ENCODE measurements around the gene CKMT2.
A peak's percentile ranks its signal among the peaks of the same experiment; 100 is the strongest.

CKMT2 gene

GRCh38 chr5:81310402-81311063 is 77.4 kb downstream of the CKMT2 start:
- no peak overlapping the region for H3K9ac ChIP-seq (ENCODE audit: low read length)
- no peaks in the 10 kb centered on the region for H3K9me3 ChIP-seq (ENCODE audit: control insufficient read depth, low read length)
- no peak for DNase-seq (ENCODE audit: low read depth)
- H3K27me3 ChIP-seq (replicated peaks; ENCODE audit: control insufficient read depth, insufficient read depth, low read length), result no peaks in the 10 kb centered on the region
- H3K4me1 ChIP-seq (ENCODE audit: control insufficient read depth, insufficient read depth, low read length), result peaks cover 6% of the 10 kb centered on the region
- H3K4me3 ChIP-seq (ENCODE audit: low read length), result no peak overlapping the region
- H3K36me3 ChIP-seq (ENCODE audit: control insufficient read depth, insufficient read depth, low read length, severe bottlenecking), result peaks cover 63% of the 10 kb centered on the region

DNA sequence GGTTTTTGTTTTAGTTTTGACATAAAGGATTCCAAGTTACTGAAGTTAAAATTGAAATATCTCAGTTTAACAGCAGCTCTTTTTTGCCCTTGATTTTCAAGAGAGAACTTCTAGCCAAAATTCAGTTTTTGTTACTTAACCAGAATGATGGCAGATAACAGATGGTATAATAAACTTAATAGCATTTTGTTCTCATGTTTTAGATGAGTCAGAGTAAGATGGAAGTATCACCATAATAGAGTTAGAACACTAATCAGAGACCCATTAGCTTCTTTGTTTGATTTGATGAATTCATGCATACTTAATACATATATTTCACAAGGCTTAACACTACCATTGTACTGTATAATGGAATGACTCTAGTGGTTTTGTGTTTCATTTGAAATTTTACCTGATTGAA is 80.2 kb downstream of the CKMT2 start:
- no peak overlapping the region for H3K4me3 ChIP-seq (ENCODE audit: low read length)

DNA sequence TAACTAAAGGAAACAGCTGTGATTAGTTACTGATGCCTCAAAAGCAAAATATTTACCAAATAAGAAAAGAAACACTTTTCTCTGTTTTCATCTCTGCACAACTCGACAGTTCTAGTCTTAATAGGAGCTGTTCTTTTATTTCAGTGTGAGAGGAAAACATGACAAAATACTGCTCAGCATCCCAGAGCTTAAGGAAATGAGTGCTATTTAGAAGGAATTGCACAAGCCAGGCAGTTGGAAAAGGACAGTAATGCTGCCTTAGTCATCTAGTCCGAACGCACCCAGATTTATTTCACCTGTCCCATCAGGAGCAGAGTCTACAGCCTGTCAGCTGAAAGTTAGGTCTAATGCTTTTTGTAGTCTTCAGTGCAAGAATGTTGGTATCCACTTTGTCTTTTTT is 80.6 kb downstream of the CKMT2 start:
- peaks cover 57% of the 10 kb centered on the region for H3K36me3 ChIP-seq (ENCODE audit: control insufficient read depth, insufficient read depth, low read length, severe bottlenecking)
- H3K27me3 ChIP-seq (replicated peaks; ENCODE audit: control insufficient read depth, insufficient read depth, low read length), result no peaks in the 10 kb centered on the region
- DNase-seq (ENCODE audit: low read depth), result no peak
- no peaks in the 10 kb centered on the region for H3K9me3 ChIP-seq (ENCODE audit: control insufficient read depth, low read length)
- no peak overlapping the region for H3K4me3 ChIP-seq (ENCODE audit: low read length)
- no peak overlapping the region for H3K9ac ChIP-seq (ENCODE audit: low read length)
- peaks cover 11% of the 10 kb centered on the region for H3K4me1 ChIP-seq (ENCODE audit: control insufficient read depth, insufficient read depth, low read length)

More for the DNA sequence above, 80.2 kb downstream of the CKMT2 start:
- Histone ChIP-seq H3K9me3 (ENCODE audit: control insufficient read depth, low read length) (no peaks in the 10 kb centered on the region), H3K4me1 (ENCODE audit: control insufficient read depth, insufficient read depth, low read length) (peaks cover 11% of the 10 kb centered on the region), H3K36me3 (ENCODE audit: control insufficient read depth, insufficient read depth, low read length, severe bottlenecking) (peaks cover 62% of the 10 kb centered on the region), H3K27me3 (replicated peaks; ENCODE audit: control insufficient read depth, insufficient read depth, low read length) (no peaks in the 10 kb centered on the region), H3K9ac (ENCODE audit: low read length) (no peak overlapping the region)
- no peak for DNase-seq (ENCODE audit: low read depth)

GRCh38 chr5:81314581-81314980 is 81.5 kb downstream of the CKMT2 start:
- Histone ChIP-seq H3K36me3 (ENCODE audit: control insufficient read depth, insufficient read depth, low read length, severe bottlenecking) (peaks cover 48% of the 10 kb centered on the region), H3K4me3 (ENCODE audit: low read length) (no peak overlapping the region), H3K4me1 (ENCODE audit: control insufficient read depth, insufficient read depth, low read length) (peaks cover 11% of the 10 kb centered on the region), H3K9ac (ENCODE audit: low read length) (no peak overlapping the region), H3K9me3 (ENCODE audit: control insufficient read depth, low read length) (no peaks in the 10 kb centered on the region), H3K27me3 (replicated peaks; ENCODE audit: control insufficient read depth, insufficient read depth, low read length) (no peaks in the 10 kb centered on the region)
- DNase-seq (ENCODE audit: low read depth), result no peak

- H3K27me3 ChIP-seq (replicated peaks; ENCODE audit: control insufficient read depth, insufficient read depth, low read length), result no peaks in the 10 kb centered on the region
- H3K9me3 ChIP-seq (ENCODE audit: control insufficient read depth, low read length), result no peaks in the 10 kb centered on the region
- peak; percentile 63 for DNase-seq (ENCODE audit: low read depth)
- H3K36me3 ChIP-seq (ENCODE audit: control insufficient read depth, insufficient read depth, low read length, severe bottlenecking), result peaks cover 42% of the 10 kb centered on the region
- H3K4me1 ChIP-seq (ENCODE audit: control insufficient read depth, insufficient read depth, low read length), result peaks cover 11% of the 10 kb centered on the region
- H3K9ac ChIP-seq (ENCODE audit: low read length), result no peak overlapping the region
- H3K4me3 ChIP-seq (ENCODE audit: low read length), result no peak overlapping the region
Observed at GRCh38 chr5:81315336-81315735, 82.2 kb downstream of the CKMT2 start.

GRCh38 chr5:81315830-81316229 is 82.7 kb downstream of the CKMT2 start:
- no peaks in the 10 kb centered on the region for H3K27me3 ChIP-seq (replicated peaks; ENCODE audit: control insufficient read depth, insufficient read depth, low read length)
- H3K4me1 ChIP-seq (ENCODE audit: control insufficient read depth, insufficient read depth, low read length), result peaks cover 11% of the 10 kb centered on the region
- H3K4me3 ChIP-seq (ENCODE audit: low read length), result no peak overlapping the region
- no peak for DNase-seq (ENCODE audit: low read depth)
- H3K9me3 ChIP-seq (ENCODE audit: control insufficient read depth, low read length), result no peaks in the 10 kb centered on the region
- H3K9ac ChIP-seq (ENCODE audit: low read length), result no peak overlapping the region
- peaks cover 37% of the 10 kb centered on the region for H3K36me3 ChIP-seq (ENCODE audit: control insufficient read depth, insufficient read depth, low read length, severe bottlenecking)

Measured in adipocyte (in vitro differentiated cells).